WTC11 (cell line): ENCODE measurements around the gene CEP131.

ENCODE experiments used
- CREB1 ChIP-seq: sonication (generic); formaldehyde crosslinking; IDR thresholded peaks from 2 replicates; pipeline ENCODE4 v1.8.0; 2023; ENCODE audit warnings: mild to moderate bottlenecking, missing genetic modification reagents
- JUN ChIP-seq: sonication (generic); formaldehyde crosslinking; IDR thresholded peaks from 2 replicates; pipeline ENCODE4 v1.8.0; 2023; ENCODE audit warnings: mild to moderate bottlenecking, missing genetic modification reagents
- MXD4 ChIP-seq: fragments of 250-450 bp; sonication (Bioruptor Pico); IDR thresholded peaks from 2 replicates; pipeline ENCODE4 v1.8.0; 2021; ENCODE audit warnings: mild to moderate bottlenecking, moderate library complexity, borderline replicate concordance
- MYBL2 ChIP-seq: sonication (generic); formaldehyde crosslinking; IDR thresholded peaks from 2 replicates; pipeline ENCODE4 v1.8.1; 2023; ENCODE audit warnings: mild to moderate bottlenecking, moderate library complexity, missing genetic modification reagents
- NFYB ChIP-seq: sonication (generic); formaldehyde crosslinking; conservative IDR thresholded peaks from 2 replicates; pipeline ENCODE4 v1.8.0; 2022; ENCODE audit warnings: low read depth, missing genetic modification reagents
- PRRX2 ChIP-seq: fragments of 250-450 bp; sonication (Bioruptor Pico); IDR thresholded peaks from 2 replicates; pipeline ENCODE4 v1.8.0; 2021; ENCODE audit warnings: mild to moderate bottlenecking
- ZBTB21 ChIP-seq: sonication (generic); formaldehyde crosslinking; IDR thresholded peaks from 2 replicates; pipeline ENCODE4 v1.8.1; 2023; ENCODE audit warnings: mild to moderate bottlenecking, missing genetic modification reagents, borderline replicate concordance
- TF ChIP-seq, protein P1 (sequence below): fragments of 200-600 bp; IDR thresholded peaks from 2 replicates; pipeline ENCODE4 v1.8.0; 2022; ENCODE audit warnings: antibody characterized with exemption
- TF ChIP-seq, protein P2 (sequence below): sonication (generic); formaldehyde crosslinking; IDR thresholded peaks from 2 replicates; pipeline ENCODE4 v1.8.1; 2023; ENCODE audit warnings: mild to moderate bottlenecking, missing genetic modification reagents, moderate library complexity
- TF ChIP-seq, protein P3 (sequence below): sonication (generic); formaldehyde crosslinking; IDR thresholded peaks from 2 replicates; pipeline ENCODE4 v1.8.1; 2023; ENCODE audit warnings: mild to moderate bottlenecking, missing genetic modification reagents, moderate library complexity
- TF ChIP-seq, protein P4 (sequence below): sonication (generic); formaldehyde crosslinking; IDR thresholded peaks from 2 replicates; pipeline ENCODE4 v1.8.1; 2022; ENCODE audit warnings: low read depth, mild to moderate bottlenecking, moderate library complexity, missing genetic modification reagents, borderline replicate concordance

DNA sequence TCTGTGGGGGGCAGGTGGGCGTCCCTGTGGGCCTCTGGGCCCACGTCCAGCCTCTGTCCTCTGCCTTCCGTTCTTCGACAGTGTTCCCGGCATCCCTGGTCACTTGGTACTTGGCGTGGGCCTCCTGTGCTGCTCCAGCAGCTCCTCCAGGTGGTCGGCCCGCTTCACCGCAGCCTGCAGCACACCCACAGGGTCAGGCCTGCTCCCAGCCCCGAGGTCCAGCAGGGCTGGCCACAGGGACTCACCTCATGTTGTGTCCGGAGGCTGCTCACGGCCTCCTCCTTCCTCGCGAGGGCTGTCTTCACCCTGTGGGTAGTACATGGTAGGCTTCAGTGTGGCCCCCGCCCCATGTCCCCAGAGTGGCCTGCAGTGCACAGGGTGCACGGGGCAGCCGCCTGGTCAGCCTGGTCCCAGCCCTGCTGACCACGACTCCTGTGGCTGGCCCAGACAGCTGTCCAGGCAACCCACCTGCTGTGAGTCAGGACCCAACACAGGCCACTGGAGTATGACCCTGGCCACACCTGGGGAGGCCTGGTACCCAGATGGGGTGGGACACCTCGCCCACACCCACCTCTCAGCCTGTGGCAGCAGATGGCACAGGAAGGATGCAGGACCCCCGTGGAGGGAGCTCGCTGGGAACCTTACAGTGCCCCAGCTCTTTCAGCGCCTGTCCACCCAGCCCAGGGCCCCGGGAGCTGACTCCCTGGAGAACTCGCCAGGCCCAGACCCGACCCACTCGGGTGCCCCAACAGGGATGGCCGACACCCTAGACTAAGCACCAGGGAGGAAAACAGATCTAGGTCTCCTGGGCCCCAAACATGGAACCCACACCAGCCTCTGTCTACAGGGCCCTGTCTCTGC lies 32.9 kb downstream of the CEP131 start:
- TF ChIP-seq, protein P1, sequence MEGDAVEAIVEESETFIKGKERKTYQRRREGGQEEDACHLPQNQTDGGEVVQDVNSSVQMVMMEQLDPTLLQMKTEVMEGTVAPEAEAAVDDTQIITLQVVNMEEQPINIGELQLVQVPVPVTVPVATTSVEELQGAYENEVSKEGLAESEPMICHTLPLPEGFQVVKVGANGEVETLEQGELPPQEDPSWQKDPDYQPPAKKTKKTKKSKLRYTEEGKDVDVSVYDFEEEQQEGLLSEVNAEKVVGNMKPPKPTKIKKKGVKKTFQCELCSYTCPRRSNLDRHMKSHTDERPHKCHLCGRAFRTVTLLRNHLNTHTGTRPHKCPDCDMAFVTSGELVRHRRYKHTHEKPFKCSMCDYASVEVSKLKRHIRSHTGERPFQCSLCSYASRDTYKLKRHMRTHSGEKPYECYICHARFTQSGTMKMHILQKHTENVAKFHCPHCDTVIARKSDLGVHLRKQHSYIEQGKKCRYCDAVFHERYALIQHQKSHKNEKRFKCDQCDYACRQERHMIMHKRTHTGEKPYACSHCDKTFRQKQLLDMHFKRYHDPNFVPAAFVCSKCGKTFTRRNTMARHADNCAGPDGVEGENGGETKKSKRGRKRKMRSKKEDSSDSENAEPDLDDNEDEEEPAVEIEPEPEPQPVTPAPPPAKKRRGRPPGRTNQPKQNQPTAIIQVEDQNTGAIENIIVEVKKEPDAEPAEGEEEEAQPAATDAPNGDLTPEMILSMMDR = no peak
- no peak for TF ChIP-seq NFYB (CRISPR knock-in tag)
- no peak for TF ChIP-seq MXD4 (CRISPR knock-in tag)
- TF ChIP-seq MYBL2 (CRISPR knock-in tag) = no peak
- TF ChIP-seq, protein P2, sequence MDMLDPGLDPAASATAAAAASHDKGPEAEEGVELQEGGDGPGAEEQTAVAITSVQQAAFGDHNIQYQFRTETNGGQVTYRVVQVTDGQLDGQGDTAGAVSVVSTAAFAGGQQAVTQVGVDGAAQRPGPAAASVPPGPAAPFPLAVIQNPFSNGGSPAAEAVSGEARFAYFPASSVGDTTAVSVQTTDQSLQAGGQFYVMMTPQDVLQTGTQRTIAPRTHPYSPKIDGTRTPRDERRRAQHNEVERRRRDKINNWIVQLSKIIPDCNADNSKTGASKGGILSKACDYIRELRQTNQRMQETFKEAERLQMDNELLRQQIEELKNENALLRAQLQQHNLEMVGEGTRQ (CRISPR knock-in tag) = no peak
- no peak for TF ChIP-seq JUN (CRISPR knock-in tag)
- TF ChIP-seq, protein P3, sequence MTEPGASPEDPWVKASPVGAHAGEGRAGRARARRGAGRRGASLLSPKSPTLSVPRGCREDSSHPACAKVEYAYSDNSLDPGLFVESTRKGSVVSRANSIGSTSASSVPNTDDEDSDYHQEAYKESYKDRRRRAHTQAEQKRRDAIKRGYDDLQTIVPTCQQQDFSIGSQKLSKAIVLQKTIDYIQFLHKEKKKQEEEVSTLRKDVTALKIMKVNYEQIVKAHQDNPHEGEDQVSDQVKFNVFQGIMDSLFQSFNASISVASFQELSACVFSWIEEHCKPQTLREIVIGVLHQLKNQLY = no peak
- TF ChIP-seq ZBTB21 (CRISPR knock-in tag) = no peak
- no peak for TF ChIP-seq PRRX2
- no peak for TF ChIP-seq CREB1 (CRISPR knock-in tag)
- TF ChIP-seq, protein P4, sequence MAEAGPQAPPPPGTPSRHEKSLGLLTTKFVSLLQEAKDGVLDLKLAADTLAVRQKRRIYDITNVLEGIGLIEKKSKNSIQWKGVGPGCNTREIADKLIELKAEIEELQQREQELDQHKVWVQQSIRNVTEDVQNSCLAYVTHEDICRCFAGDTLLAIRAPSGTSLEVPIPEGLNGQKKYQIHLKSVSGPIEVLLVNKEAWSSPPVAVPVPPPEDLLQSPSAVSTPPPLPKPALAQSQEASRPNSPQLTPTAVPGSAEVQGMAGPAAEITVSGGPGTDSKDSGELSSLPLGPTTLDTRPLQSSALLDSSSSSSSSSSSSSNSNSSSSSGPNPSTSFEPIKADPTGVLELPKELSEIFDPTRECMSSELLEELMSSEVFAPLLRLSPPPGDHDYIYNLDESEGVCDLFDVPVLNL (CRISPR knock-in tag) = no peak
